CD4-positive, alpha-beta T cell treated with Interleukin-21 for 1 hour (primary cell): Measurements from ENCODE around the gene OR2F2.

Experiments
- DNase-seq: peaks from one replicate; pipeline ENCODE4 v3.0.0-alpha.2; 2020

OR2F2 gene

DNA sequence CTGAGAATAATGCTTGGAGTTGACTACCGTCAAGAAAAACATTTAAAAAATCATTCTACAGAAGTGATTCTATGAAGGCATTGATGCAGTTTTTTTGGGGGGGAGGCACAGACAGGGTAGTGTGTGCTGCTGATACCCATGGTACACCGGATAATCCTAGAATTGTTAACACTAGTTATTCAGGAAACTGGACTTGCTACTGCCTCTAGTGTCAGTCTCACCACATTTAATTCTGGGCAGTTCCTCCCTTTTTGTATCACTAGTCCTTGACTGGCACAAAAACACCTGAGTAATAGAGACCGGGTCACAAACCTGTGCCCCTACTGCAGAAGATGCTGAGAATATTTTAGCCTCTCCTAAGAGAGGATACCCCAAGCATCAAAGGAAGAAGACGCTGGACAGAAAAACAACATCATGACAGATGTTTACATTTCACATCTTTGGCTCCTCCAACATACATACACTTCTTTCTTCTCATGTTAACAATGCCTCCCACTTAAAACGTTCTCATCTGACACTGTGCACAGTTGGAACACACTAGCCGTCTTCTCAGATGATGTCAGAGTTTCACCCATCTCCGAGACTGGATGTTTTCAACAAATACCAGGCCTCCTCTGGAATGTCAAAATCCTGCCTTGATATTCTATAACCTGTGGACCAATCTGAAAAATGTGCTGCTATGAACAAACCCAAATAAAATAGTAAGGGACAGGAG lies 19.9 kb upstream of the OR2F2 start:
- no peak for DNase-seq

DNA sequence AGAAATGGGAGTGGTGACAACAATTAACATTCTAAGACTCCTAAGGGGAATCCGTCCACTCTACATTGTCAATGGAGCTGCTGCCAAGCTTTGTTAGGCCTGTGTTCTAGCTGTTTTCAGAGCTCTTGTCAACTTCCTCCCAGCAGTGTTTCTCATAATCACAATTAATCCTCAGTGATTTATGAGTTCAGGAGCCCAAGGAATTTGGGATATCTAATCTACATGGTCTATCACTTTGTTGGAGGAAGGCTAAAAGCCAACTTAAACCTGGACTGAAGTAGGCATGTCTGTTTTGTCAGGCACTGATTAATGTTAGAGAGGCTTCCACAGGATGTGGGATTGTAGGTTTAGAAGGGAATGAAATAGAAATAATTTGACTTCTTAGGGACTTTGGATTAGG lies 10.2 kb upstream of the OR2F2 start:
- DNase-seq = no peak

DNA sequence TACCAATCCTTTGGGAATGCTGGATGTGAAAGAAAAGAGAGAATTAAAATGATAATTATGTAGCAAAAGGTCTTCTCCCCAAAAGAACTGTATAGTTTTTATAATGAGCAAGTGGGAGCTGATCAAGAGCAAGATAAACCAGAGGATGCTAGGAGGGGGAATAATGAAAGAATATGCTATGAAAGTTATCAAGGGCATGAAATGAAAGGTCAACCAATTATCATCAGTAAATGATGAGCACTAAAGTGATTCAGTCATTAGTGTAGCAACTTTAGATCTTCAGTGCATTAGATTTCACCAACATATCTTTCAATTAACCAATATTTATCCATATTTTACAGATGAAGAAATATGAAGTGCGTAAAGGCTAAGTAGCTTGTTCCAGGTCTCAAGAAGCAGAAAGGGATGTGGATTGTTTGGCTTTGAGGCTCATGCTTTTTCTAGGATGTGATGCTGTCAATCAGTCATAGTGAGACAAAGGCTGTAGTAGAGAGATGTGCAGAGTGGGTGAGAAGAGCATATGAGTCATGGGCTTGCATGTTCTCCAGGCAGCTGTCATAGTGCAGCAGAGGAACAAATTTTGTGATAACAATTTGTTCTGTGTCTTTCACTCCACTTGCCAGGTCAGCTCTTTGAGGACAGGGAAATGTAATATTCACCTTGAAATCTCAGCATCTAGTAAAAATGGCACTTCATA lies 5.7 kb upstream of the OR2F2 start:
- DNase-seq = no peak

DNA sequence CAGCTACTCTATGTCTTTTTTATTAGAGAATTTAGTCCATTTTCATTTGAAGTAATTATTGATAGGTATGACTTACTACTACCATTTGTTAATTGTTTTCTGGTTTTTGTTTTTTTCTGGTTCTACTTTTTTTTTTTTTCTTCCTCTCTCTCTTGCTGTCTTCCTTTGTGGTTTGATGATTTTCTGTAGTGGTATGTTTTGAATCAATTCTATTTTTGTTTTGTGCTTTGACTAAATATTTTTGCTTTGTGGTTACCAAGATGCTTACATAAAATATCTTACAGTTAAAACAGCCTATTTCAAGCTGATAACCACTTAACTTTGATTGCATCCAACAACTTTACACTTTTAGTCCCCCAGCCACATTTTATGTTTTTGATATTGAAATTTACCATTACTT lies 3.3 kb upstream of the OR2F2 start:
- DNase-seq = no peak

DNA sequence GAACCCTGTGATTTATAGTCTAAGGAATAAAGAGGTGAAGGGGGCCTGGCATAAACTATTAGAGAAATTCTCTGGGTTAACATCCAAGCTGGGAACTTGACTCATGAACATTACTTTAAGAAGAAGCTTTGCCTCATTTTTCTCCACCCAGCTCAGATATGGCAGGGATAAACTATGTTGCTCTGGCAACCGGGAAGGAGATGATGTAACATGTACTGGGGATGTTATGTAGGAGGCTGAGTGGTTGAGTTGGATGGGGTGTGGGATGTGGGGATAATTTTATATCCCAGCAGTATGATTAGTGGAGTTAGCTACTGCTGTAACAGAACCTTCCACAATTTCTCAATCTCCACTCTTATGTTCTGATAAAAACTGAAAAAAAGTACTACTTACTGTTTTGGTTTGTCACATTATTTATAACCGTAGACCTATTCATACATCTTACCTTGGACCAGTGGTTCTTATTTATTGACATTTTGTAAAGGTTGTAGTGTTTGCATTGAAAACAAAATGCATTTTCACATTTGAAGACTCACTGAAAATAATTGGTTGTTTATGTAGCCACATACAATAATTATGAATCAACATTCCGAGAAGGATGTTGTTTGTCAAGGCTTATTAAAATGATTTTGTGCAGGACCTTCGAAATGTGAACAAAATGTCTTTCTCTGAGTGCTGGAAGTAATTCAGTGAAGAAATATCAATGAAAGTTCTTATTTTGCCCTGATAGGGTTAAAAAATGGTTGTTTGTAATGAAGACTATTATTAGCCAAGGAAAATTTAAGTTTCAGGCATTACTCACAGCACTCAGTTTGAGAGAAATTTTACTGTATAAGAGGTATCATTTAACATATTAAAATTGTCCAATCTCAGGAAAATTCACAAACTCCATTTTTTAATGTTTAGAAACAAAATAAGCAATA lies 1.3 kb downstream of the OR2F2 start:
- DNase-seq = no peak

DNA sequence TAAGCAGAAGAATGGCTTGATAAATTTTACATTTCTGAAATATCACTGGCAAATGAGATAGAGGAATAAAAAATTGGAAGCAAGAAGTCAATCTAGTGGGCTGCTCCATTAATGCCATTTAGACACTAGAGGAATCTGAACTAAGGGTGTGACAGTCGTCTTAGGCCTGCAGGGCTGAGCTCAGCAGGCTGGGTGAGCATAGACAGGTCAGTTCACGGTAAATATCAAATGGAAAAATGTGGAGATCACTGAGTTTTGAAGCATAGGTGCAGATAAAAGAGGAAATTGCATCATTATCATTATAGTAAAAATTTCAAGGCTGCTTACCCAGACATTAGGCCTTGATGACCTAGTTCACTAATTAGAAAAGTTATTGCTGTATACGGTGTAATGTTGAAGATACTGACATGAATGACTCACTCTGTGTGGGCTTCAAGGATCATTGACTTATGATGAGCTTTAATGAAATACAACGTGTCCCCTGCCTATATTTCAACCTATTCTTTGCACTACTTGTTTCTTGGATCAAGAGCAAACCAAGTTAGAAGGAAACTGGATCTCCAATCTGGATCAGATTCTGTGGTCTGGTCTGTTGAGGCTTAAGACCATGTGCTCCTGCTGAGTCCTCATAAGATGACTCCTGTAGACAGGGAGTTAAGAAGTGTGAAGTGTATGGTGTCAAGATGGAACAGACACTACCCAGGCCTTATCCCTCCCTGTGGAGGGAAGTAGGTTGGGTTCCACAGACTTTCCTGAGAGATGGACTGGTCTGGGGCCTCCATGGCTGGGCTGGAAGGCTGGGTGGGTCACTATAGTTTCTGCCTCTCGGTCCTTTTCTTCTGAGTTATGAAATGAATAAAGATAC lies 3.6 kb downstream of the OR2F2 start:
- no peak for DNase-seq

DNA sequence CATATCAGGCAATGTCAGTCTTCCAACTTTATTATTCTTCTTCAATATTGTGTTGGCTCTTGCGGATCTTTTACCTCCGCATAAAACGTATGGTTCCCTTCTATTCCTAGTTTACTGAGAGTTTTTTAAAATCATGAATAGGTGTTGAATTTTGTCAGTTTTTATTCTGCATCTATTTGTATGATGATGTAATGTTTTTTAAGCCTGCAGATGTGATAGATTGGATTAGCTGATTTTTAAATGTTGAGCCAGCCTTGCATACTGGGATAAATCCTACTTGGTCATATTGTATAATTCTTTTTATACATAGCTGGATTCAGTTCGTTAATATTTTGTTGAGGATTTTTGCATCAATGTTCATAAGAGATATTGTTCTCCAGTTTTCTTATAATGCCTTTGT lies 10.4 kb downstream of the OR2F2 start:
- DNase-seq = no peak

DNA sequence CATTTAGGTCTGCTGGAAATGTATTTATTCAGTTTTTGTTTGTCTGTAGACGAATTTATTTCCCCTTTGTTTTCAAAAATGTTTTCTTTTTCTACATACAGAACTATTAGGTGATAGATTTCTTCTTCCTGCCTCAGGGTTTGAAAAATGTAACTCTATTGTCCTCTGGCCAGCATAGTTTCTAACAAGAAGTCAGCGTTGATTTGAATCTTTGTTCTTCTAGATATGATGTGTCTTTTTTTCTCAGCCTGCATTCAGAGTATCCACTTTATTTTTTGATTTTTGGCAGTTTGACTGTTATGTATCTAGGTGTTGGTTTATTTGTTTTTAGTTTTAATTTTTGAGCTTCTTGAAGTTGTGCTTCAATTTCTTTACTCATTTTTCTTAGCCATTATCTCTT lies 12.1 kb downstream of the OR2F2 start:
- DNase-seq = no peak

DNA sequence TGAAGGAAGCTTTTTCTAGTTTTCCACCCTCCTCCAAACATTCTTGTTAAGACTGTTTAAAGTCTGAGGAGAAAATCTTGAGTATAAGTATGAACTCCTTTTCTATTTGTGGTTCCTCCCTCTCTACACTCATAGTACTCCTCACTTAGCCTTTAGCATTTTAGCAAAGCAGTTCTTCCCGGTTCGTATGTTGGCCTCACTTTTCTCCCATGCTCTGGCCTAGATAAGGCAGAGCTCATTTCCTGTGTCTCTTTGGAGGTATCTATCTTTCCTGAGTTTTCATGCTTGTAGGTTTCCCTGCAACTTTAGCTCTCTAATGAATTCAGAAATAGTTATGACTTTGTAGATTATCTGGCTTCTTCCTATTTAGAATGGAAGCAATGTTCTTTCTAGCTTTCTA lies 13.7 kb downstream of the OR2F2 start:
- DNase-seq = no peak

DNA sequence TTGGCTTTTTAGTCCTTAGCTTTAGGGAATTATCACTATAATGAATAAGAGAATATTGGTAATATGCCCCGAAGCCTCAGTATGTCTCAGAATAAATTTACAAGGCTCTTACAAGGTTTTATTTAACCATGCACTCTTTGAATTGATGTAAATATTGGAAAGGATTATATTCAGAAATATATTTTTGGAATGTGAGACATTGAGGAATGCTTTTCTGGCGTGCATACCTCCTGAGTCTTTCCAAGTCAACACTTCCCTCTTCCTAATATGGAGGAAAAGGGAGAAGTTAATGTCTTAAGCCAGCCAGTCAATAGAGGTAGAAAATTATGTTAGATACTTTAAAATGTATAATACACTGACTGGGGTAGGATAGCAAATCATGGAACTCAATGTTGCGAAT lies 18.4 kb downstream of the OR2F2 start:
- DNase-seq = no peak

DNA sequence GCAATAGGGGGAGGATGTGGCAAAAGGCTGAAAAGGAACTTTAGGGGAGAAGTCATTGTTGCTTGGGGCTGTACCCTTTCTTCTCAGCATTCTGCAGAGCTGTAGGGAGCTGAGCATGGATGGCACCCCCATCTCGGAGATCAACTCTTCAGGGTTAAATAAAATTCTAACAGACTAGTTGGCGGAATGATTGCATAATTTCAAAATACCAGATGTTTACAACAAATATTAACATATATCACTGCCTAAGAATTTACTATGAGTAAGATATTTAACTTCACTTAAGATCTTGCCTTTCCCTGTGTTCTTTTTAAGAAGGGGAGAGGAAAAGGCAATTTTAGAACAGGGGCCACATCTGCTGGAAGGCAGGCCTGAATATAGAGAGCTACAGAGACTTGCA lies 19.1 kb downstream of the OR2F2 start:
- DNase-seq = no peak

DNA sequence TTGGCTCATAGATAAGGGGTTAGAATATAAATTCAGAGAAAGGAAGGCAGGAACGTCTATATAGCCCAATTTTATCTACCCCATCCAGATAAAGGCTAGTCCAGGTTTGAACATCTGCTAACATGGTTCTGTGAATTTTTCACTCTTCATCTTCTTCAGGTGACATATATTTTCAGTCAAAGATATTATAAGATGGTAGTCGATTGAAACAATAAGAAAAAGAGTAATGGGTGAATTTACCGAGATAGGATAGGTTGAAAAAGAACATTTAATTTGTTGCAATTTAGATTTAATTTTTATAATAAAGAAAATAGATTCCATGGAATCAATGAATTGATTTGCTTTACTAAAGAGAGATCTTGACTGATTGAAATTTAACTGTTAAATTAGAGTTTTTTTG lies 19.5 kb downstream of the OR2F2 start, which contains the start of gene OR2F1:
TSS of gene OR2F1 (plus strand) at position 301 of the 400 bp plus-strand sequence. CDS start 5,127 bp downstream, outside the sequence.
- no peak for DNase-seq

DNA sequence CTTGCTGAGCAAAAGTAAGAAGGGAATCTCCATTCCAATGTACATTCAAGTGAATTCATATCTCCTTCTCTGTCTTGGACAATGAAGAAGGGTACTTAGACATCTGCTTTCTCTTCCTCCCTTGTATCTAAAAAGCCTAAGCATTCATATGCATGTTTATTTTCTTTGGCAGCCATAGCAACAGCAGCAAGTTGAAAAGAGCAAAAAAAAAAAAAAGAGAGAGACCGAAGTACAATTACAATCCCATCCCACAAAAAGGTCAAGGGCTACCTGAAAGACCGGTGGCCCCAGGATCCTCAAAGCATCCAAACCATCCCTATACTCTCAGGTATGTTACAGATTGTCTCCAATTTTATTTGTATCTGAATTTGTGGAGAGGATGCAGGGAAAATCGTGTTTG lies 23.7 kb downstream of the OR2F2 start:
- DNase-seq = no peak

DNA sequence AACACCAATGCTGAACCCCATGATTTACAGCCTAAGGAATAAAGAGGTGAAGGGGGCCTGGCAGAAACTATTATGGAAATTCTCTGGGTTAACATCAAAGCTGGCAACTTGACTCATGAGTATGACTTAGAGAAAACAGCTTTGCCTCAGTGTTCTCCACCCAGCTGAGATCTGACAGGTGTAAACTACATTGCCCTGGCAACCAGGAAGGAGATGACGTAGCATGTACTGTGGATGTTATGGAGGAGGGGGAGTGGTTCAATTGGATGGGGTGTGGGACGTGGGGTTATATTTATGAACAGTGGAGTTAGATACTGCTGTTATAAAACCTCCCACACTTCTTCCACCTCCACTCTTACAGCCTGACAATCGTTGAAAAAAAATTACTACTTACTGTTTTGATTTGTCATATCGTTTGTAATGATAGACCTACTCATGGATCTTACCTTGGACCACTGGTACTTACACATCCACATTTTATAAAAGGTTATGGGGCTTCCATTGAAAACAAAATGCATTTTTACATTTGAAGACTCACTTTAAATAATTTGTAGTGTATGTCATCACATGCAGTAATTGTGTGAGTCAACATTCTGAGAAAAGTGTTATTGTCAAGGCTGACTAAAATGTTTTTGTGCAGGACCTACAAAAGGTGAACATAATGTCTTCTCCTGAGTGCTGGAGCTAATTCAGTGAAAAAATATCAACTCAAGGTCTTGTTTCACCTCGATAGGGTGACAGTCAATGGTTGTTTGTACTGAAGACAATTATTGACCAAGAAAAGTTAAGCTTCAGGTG lies 26.0 kb downstream of the OR2F2 start:
- no peak for DNase-seq

DNA sequence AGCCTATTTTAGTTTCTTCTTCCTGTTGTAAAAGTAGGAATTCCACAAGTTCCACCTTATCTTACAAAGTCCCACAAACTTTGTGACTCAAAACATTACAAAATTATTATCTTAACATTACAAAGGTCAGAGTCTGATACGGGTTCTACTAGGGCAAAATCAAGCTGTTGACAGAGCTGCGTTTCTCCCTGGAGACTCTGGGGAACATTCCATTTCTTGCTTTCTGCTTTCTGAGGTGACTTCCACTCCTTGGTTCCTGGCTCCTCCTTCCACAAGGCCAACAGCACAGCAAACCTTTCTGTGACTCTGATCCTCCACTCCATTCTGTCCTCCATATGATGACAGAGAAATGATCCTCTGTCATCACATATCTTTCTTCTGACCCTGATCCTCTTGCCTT lies 30.2 kb downstream of the OR2F2 start:
- no peak for DNase-seq

DNA sequence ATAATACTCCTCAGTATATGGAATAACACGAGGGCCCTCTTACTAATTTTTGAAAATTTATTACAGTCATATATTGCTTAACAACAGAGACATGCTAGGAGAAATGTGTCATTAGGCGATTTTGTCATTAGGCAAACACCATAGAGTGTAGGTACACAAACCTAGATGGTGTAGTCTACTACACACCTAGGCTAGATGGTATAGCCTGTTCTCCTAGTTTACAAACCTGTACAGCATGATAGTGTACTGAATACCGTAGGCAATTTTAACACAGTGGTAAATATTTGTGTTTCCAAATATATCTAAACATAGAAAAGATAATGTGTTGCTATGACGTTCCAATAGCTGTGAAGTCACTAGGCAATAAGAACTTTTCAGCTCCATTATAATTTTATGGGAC lies 32.4 kb downstream of the OR2F2 start:
- no peak for DNase-seq

DNA sequence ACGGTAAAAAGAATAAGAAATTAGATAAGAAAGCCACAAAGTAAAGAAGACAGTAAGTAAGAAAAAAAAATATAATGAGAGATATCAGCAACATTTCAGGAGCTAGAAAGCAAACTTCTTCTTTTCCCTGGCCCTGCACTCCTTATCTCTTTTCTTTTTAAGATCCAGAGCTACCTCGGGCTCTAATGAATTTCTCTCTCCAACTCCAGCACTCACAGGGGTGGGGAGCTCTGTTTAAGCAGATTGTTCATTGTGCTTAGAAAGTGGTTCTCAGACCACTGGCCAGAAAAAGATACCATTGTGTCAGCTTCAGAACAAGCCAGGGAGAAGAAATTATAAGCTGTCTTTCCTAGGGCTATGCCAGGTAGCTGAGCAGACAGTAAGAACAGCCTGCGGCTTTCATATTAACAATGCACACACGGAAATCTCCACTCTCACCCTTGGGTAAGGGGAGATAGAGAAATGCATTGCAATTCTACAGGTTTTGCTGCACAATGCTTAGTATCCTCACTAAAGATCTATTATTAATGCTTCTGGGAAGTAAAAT lies 38.9 kb downstream of the OR2F2 start:
- DNase-seq = no peak

DNA sequence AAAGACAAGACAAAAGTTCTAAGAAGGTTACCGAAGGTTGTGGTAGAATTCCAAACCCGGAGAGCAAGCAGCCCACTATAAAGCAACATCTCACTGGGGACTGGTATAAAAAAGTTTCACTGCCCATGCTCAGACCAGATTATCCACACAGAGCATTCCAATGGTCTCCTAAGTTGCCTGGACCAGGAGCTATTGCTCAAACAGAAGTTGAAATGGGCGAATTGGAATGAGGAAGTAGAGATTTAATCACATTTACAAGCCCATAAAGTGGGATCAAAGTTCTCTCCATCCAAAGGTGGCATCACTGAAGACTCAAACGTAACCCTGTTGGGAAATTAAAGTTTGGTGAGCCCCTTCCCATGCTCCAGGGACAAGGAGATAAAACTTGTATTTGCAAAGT lies 39.4 kb downstream of the OR2F2 start:
- DNase-seq = no peak

DNA sequence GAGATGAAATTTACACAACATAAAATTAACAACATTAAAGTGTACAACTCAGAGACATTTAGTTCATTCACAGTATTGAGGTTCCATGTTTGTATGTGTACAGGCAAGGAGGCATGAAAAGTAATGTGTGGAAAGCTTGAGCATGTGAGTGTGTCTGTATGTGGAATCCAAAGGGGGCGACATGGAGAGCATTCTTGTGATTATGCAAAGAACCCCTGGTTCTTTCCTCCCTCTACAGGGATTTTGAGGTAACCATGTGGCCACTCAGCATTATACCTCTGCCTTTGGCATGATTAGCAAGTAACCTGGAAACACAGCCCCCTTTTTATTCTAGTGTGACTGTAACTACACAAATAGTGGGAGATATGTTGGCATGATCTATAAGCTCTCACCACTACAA lies 40.6 kb downstream of the OR2F2 start:
- DNase-seq = no peak

DNA sequence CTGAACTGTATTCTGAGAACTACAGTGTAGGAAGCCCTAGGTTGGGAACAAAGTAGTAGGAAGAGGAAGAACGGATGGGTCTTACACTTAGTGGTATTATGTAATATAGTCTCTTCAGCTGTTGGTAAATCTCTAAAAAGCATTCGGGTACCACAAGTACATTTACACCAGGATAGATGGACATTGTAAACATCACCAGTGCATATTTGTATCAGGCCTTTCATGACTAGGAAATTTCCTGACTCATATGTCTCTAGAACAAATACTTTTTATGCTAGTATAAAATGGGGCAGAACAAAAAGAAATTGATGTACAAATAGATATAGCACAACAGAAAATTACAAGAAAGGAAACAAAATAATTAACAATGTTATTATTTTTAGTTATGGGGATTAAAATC lies 43.6 kb downstream of the OR2F2 start:
- DNase-seq = no peak

DNA sequence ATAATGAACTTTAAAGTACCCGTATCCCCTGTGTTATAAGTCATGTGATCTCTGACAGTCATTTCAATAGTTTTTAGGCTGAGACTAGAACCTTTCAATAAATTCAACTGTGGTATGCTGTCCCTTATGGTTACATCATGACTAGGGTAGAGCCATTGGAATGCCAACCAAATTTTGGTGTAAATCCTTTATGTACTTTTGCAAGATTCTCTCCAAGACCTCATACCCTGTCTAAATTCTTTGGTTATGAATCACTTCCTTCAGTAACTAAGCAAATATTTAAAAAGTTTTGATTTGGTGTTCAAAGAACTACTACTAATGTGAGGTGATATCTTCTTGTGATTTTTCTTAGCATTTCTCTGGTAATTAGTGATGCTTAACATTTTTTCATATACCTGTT lies 44.3 kb downstream of the OR2F2 start:
- no peak for DNase-seq

DNA sequence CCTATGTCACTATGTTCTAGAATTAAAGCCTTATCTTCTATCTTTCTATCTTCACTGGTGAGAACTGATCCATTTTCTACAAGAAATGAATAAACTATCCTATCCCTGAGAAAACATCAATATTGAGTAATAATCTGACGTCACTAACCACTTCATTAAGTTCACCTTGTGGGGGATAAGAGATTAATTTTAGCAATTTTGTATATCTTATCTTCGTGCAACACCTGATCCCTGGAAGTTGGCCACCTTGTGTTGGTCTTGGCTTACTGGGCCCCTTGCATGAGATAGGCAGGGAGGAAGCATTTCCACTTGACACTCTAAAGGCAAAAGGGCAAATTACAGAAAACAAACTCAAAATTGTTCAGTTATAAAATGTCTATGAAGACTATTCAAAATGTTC lies 45.0 kb downstream of the OR2F2 start:
- no peak for DNase-seq
